Measurements from ENCODE around the gene AGXT2.

DNA sequence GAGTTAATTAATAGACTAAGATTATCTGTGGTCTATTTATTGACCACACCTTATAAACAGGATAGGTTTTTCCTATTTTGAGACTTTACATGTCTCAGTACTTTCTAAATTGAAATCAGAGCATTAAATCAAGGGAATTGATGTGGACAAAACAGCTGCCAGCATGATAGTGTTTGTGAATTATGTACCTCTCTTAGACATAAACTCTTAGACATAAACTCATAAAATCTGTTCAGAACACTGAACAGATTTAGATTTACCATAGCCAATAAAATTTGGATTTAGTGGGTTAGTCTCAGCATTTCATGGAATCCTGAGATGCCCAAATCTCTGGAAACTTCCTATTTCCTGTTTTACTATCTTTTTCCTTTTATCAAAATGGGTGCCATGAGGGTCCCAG is 11.5 kb upstream of the AGXT2 start:
- no peak for TF ChIP-seq EZH2 (IDR thresholded peaks at IDR 0.05; ENCODE audit: borderline replicate concordance, low read depth, low read length, severe bottlenecking)
- TF ChIP-seq, protein P1, sequence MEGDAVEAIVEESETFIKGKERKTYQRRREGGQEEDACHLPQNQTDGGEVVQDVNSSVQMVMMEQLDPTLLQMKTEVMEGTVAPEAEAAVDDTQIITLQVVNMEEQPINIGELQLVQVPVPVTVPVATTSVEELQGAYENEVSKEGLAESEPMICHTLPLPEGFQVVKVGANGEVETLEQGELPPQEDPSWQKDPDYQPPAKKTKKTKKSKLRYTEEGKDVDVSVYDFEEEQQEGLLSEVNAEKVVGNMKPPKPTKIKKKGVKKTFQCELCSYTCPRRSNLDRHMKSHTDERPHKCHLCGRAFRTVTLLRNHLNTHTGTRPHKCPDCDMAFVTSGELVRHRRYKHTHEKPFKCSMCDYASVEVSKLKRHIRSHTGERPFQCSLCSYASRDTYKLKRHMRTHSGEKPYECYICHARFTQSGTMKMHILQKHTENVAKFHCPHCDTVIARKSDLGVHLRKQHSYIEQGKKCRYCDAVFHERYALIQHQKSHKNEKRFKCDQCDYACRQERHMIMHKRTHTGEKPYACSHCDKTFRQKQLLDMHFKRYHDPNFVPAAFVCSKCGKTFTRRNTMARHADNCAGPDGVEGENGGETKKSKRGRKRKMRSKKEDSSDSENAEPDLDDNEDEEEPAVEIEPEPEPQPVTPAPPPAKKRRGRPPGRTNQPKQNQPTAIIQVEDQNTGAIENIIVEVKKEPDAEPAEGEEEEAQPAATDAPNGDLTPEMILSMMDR (IDR thresholded peaks at IDR 0.05; ENCODE audit: extremely low read depth in 1 of 2, insufficient read depth in 1 of 2, low read depth in 1 of 2, low read length in 2 of 2) = no peak

Data from endothelial cell of umbilical vein (primary cell).